ENCODE data around the gene GRB10.

DNA sequence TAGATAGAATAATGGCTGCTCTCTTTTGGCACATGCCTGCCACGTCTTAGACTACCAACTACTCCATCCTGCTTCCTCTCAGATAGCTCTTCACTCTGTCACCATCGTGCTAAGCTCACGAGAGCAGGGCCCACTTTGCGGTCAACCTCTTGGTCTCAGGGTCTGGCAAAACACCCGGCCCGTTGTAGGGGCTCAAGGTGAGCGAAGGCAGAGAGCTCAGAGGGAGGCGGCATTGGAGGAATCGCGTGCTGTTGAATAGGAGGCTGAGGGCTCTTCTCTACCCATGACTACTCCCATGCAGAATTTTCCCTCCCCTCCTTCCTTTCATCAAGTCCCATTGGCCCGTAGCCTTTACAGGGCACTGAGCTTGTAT is 116.6 kb downstream of the GRB10 start:
- TF ChIP-seq EP300 (IDR thresholded peaks at IDR 0.05) (no peak), POLR2A (IDR thresholded peaks at IDR 0.05) (no peak)

Measured in gastroesophageal sphincter (tissue), 2 donors.